ENCODE results near the gene WASF3. TPM values are rescaled to one million over a fixed set of nuclear protein-coding genes. Genes with fewer than 3 reads are reported as not detected.

WASF3 gene
- total and polyA plus RNA-seq, 2 of the 13 experiments (the other 11 are each of a cell fraction or from before 2014, with no cell fraction given): 10.4 to 17.2 TPM

DNA sequence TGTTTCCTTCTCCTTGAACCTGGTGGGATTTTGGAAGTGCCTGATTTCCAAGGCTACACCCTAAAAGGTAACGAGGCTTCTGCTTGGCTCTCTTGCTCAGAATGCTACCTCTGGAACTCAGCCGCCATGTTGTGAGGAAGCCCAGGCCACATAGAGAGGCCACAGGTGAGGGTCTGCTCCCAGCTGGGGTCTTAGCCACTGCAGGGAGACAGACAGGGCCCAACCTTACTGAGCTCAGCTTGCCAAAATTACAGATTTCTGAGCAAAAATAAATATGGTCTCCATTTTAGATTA lies 141.7 kb downstream of the WASF3 start (continued):
- TF ChIP-seq, protein P1, sequence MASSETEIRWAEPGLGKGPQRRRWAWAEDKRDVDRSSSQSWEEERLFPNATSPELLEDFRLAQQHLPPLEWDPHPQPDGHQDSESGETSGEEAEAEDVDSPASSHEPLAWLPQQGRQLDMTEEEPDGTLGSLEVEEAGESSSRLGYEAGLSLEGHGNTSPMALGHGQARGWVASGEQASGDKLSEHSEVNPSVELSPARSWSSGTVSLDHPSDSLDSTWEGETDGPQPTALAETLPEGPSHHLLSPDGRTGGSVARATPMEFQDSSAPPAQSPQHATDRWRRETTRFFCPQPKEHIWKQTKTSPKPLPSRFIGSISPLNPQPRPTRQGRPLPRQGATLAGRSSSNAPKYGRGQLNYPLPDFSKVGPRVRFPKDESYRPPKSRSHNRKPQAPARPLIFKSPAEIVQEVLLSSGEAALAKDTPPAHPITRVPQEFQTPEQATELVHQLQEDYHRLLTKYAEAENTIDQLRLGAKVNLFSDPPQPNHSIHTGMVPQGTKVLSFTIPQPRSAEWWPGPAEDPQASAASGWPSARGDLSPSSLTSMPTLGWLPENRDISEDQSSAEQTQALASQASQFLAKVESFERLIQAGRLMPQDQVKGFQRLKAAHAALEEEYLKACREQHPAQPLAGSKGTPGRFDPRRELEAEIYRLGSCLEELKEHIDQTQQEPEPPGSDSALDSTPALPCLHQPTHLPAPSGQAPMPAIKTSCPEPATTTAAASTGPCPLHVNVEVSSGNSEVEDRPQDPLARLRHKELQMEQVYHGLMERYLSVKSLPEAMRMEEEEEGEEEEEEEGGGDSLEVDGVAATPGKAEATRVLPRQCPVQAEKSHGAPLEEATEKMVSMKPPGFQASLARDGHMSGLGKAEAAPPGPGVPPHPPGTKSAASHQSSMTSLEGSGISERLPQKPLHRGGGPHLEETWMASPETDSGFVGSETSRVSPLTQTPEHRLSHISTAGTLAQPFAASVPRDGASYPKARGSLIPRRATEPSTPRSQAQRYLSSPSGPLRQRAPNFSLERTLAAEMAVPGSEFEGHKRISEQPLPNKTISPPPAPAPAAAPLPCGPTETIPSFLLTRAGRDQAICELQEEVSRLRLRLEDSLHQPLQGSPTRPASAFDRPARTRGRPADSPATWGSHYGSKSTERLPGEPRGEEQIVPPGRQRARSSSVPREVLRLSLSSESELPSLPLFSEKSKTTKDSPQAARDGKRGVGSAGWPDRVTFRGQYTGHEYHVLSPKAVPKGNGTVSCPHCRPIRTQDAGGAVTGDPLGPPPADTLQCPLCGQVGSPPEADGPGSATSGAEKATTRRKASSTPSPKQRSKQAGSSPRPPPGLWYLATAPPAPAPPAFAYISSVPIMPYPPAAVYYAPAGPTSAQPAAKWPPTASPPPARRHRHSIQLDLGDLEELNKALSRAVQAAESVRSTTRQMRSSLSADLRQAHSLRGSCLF (CRISPR knock-in tag; IDR thresholded peaks at IDR 0.05; ENCODE audit: borderline replicate concordance): no peak

GRCh38 chr13:26705536-26705935 lies 148.1 kb downstream of the WASF3 start:
- intact Hi-C loops (cut with micrococcal nuclease; ENCODE audit: unreplicated experiment) (no loop called here), in situ Hi-C loops (cut with HindIII; ENCODE audit: extremely low pct_ligation_motif_present, low pct_unique_long_range_greater_than_20kb) (loop anchor here (5.0 kb wide), 2 partner anchors 167 to 227 kb away; no protein-coding TSS in a partner anchor)
- no peak overlapping the region for H3K4me3 ChIP-seq (replicated peaks in 1 of 3; ENCODE audit: insufficient read depth in 1 of 3, low read depth in 2 of 3, low read length in 3 of 3)
- DNase-seq (ENCODE audit: low spot score): no peak
- H4K20me1 ChIP-seq (ENCODE audit: insufficient read depth, low read length): no peaks in the 10 kb centered on the region; the same call in 1 of the 2 replicates
- H3K4me1 ChIP-seq (ENCODE audit: insufficient read depth, low read length): no peaks in the 10 kb centered on the region
- CTCF ChIA-PET (ENCODE audit: low intra/inter-chr PET ratio, low total read pairs): no interaction called here
- no peak for FAIRE-seq
- ATAC-seq: no peak
- BruUV-seq (replicated peaks): no TSS peak
- H3K36me3 ChIP-seq (replicated peaks in 1 of 2; ENCODE audit: control insufficient read depth in 1 of 2, insufficient read depth in 2 of 2, low read length in 2 of 2): no peaks in the 10 kb centered on the region
- H3K9me3 ChIP-seq (ENCODE audit: low read length): no peaks in the 10 kb centered on the region
- no peaks in the 10 kb centered on the region for H3K79me2 ChIP-seq (ENCODE audit: insufficient read depth, low read length)
- WGBS (ENCODE audit: low lambda C conversion rate): 38% methylated on average over 4 of the region's 4 CpGs
- peaks cover 0 to 7% of the 10 kb centered on the region in 2 experiments; a peak in 3 of 5 replicates for H3K27me3 ChIP-seq (ENCODE audit: control insufficient read depth in 1 of 2, insufficient read depth in 2 of 2, low read length in 2 of 2)
- H2AFZ ChIP-seq (ENCODE audit: low read length): no peak overlapping the region
- no peak overlapping the region for H3K27ac ChIP-seq (ENCODE audit: extremely low read length, insufficient read depth, low read length)
- H3K9ac ChIP-seq (ENCODE audit: insufficient read depth, low read depth, low read length): no peak overlapping the region
- H3K4me2 ChIP-seq (ENCODE audit: low read depth, low read length): no peak overlapping the region
- POLR2A ChIA-PET: no interaction called here
- TF ChIP-seq ZNF580 (CRISPR knock-in tag; IDR thresholded peaks at IDR 0.05; ENCODE audit: borderline replicate concordance, low read depth) (no peak), NR1H2 (CRISPR knock-in tag; IDR thresholded peaks at IDR 0.05; ENCODE audit: borderline replicate concordance, low read depth) (no peak), ARNT (IDR thresholded peaks at IDR 0.05) (no peak), ZC3H13 (CRISPR knock-in tag; IDR thresholded peaks at IDR 0.05) (no peak), ZNF605 (CRISPR knock-in tag; IDR thresholded peaks at IDR 0.05) (no peak), ATF2 (CRISPR knock-in tag; IDR thresholded peaks at IDR 0.05) (no peak), ZBTB20 (CRISPR knock-in tag; IDR thresholded peaks at IDR 0.05; ENCODE audit: borderline replicate concordance, low read depth) (no peak), ZFP37 (CRISPR knock-in tag; IDR thresholded peaks at IDR 0.05; ENCODE audit: borderline replicate concordance) (no peak), RFX3 (CRISPR knock-in tag; IDR thresholded peaks at IDR 0.05) (no peak), ONECUT2 (CRISPR knock-in tag; IDR thresholded peaks at IDR 0.05) (no peak)
- TF ChIP-seq, protein P2, sequence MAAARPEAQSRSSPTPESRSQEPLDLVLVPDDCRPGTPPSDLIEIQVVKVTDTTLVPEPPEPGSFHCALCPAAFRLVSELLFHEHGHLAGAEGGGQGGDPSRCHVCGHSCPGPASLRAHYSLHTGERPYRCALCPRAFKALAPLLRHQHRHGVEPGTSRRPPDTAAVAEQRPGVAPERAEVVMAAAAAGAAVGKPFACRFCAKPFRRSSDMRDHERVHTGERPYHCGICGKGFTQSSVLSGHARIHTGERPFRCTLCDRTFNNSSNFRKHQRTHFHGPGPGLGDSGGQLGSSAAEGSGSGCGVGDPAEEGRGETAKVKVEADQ (CRISPR knock-in tag; IDR thresholded peaks at IDR 0.05; ENCODE audit: borderline replicate concordance): no peak
- TF ChIP-seq, protein P3, sequence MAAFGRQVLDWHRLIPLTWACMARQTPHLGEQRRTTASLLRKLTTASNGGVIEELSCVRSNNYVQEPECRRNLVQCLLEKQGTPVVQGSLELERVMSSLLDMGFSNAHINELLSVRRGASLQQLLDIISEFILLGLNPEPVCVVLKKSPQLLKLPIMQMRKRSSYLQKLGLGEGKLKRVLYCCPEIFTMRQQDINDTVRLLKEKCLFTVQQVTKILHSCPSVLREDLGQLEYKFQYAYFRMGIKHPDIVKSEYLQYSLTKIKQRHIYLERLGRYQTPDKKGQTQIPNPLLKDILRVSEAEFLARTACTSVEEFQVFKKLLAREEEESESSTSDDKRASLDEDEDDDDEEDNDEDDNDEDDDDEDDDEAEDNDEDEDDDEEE (CRISPR knock-in tag; IDR thresholded peaks at IDR 0.05): no peak
- TF ChIP-seq, protein P4, sequence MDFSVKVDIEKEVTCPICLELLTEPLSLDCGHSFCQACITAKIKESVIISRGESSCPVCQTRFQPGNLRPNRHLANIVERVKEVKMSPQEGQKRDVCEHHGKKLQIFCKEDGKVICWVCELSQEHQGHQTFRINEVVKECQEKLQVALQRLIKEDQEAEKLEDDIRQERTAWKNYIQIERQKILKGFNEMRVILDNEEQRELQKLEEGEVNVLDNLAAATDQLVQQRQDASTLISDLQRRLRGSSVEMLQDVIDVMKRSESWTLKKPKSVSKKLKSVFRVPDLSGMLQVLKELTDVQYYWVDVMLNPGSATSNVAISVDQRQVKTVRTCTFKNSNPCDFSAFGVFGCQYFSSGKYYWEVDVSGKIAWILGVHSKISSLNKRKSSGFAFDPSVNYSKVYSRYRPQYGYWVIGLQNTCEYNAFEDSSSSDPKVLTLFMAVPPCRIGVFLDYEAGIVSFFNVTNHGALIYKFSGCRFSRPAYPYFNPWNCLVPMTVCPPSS (IDR thresholded peaks at IDR 0.05): no peak

Data from HepG2 (cell line).